SW480 (cell line): ENCODE results near the gene ZNF778.
"Not testable (repeated sequence)": the region's sequence is repeated elsewhere in the genome, so short reads cannot be mapped to it uniquely, and the experiment has no call there.

ENCODE experiments used
- DNase-seq: peaks from one replicate; pipeline ENCODE4 v3.0.0-alpha.2; 2016; ENCODE audit warnings: low spot score

ZNF778 gene

DNA sequence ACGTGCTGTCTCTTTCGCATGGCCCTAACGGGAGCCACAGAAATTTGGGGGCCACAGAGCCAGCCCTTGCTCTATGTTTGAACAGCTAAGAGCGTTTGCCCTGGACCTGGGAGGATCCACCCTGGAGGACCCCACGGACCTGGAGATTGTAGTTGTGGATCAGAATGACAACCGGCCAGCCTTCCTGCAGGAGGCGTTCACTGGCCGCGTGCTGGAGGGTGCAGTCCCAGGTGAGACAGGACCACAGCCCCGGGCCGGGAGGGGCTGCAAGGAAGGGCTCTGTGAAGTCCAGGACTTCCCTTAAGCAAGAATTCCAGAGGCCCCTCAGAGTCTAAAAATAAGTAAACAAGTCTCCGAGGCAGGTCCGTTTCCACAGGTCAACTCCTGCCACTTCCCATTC lies 34.0 kb upstream of the ZNF778 start:
- no peak for DNase-seq

GRCh38 chr16:89183975-89184676 lies 33.4 kb upstream of the ZNF778 start:
- no peak for DNase-seq

DNA sequence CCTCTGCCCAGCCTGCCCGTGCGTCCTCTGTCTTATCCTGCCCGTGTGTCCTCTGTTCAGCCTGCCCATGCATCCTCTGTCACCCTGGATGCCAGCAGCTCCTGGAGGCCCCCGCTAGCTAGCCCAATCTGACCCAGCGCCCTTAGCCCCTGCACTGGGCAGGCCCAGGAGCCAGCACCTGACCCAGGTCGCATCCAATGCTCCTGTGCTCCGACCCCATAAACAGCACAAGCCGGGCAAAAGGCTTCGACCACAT lies 32.9 kb upstream of the ZNF778 start:
- no peak for DNase-seq

DNA sequence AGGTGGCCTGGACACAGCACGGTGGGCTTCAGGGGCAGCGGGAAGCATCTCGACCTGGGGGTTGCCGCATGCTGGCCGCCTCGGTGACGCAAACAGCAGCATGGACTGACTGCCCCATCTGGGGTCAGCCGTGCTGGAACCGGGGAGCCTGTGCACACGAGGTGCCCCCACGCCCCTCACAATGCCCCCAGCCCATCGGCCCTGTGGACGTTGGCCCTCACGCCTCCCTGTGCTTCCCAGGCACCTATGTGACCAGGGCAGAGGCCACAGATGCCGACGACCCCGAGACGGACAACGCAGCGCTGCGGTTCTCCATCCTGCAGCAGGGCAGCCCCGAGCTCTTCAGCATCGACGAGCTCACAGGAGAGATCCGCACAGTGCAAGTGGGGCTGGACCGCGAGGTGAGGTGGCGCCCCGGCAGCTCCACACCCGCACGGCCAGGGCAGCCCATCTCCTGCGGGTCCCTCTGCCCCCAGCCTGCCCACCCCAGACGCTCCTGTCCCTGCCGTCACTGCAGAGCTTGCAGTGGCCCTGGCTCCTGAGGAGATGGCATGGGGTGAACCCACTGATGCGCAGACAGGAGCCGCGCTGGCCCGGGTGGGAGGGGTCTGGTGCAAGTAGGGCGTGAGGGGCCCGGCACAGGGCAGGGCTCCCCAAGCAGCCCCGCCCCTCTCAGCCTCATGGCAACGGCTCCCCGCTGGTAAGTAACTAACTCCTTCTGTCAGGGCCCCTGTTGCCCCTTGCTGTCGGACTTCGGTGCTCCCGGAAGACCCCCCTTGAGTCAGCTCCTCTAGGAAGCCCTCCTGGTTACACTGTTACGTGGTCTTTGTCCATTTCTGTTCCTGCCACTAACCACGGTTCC lies 32.3 kb upstream of the ZNF778 start:
- DNase-seq: no peak

DNA sequence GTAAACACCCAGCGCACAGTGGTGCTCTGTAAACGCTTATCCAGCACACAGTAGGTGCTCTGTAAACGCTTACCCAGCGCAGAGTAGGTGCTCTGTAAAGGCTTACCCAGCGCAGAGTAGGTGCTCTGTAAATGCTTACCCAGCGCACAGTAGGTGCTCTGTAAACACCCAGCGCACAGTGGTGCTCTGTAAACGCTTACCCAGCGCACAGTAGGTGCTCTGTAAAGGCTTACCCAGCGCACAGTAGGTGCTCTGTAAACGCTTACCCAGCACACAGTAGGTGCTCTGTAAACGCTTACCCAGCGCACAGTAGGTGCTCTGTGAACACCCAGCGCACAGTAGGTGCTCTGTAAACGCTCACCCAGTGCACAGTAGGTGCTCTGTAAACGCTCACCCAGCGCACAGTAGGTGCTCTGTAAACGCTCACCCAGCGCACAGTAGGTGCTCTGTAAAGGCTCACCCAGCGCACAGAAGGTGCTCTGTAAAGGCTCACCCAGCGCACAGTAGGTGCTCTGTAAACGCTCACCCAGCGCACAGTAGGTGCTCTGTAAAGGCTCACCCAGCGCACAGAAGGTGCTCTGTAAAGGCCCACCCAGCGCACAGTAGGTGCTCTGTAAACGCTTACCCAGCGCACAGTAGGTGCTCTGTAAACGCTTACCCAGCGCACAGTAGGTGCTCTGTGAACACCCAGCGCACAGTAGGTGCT lies 31.5 kb upstream of the ZNF778 start:
- not testable (repeated sequence) for DNase-seq

- not testable (repeated sequence) for DNase-seq
Measured at GRCh38 chr16:89186593-89187031, 30.9 kb upstream of the ZNF778 start.

- DNase-seq: peak; percentile 77
Measured at GRCh38 chr16:89187032-89187769, 30.3 kb upstream of the ZNF778 start.

GRCh38 chr16:89187770-89188392 lies 29.6 kb upstream of the ZNF778 start:
- peak; percentile 58 for DNase-seq

- DNase-seq: not testable (repeated sequence)
Measured at GRCh38 chr16:89188471-89189357, 28.8 kb upstream of the ZNF778 start.

DNA sequence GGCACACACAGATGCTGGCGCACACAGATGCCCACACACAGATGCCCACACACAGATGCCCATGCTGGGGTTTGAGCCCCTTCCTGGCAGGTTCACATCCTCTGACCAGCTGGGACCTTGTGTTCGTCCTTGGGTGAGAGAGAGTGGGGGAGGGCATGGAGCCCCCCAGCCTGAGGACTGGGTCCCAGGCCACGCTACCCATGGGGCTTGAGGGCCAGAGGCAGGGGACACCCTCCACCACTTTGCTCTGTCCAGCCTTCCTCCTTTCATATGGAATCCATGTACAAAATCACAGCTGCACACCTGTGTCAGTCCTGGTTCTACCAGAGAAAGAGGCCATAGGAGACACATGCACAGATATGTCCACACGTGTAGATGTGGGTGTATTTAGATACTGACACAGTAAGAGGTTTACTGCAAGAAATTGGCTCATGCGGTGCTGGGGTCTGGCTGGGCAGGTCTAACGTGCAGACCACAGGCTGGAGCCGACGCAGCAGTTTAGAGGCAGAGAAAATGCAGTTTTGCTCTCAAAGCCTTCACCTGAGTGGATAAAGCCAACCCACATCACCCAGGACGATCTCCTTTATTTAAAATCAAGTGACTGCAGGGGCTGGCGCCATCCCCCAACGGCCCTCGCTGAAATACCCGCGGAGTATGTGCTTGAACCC lies 28.0 kb upstream of the ZNF778 start:
- no peak for DNase-seq

GRCh38 chr16:89190150-89190958 lies 27.1 kb upstream of the ZNF778 start:
- no peak for DNase-seq

- no peak for DNase-seq
Measured at GRCh38 chr16:89191033-89191900, 26.2 kb upstream of the ZNF778 start.

GRCh38 chr16:89191901-89192185 lies 25.7 kb upstream of the ZNF778 start:
- no peak for DNase-seq

- peak; percentile 63 for DNase-seq
Measured at GRCh38 chr16:89192186-89192955, 25.1 kb upstream of the ZNF778 start.

DNA sequence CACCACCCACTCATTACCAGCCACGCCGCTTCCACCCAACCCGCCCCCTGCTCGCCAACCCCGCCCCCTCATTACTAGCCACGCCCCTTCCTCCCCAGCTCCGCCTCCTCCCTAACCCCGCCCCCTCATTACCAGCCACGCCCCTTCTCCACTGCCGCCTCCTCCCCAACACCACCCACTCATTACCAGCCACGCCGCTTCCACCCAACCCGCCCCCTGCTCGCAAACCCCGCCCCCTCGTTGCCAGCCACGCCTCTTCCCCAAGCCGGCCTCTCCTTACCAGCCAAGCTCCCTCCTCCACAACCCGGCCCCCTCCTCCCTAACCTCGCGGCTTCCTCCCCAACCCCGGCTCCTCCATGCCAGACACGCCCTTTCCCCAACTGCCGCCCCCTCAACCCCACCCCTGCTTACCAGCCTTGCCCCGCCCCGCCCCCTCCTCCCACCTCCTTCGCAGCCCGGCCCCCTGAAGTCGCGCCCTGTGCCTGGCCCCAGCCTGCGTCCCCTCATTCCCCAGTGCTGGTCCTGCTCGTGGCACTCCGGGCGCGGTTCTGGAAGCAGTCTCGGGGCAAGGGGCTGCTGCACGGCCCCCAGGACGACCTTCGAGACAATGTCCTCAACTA lies 24.4 kb upstream of the ZNF778 start:
- DNase-seq: peak; percentile 48

- no peak for DNase-seq
Measured at GRCh38 chr16:89193576-89194293, 23.8 kb upstream of the ZNF778 start.
